LNCaP clone FGC (cell line): ENCODE data around the gene UBE2O.

Experiments used
- DNase-seq: peaks from one replicate; pipeline ENCODE4 v3.0.0-alpha.2; 2011; ENCODE audit warnings: low read depth
- H3K4me3 ChIP-seq: 2 replicates; pipeline ENCODE4 v1.5.1; 2011; ENCODE audit warnings: mild to moderate bottlenecking, low read depth, low read length, control low read depth
- TF ChIP-seq, protein P1 (sequence below): IDR thresholded peaks from 2 replicates; pipeline ENCODE4 v1.5.1; 2012; ENCODE audit warnings: mild to moderate bottlenecking; ENCODE audit not compliant: control insufficient read depth, insufficient read depth; ENCODE audit errors: extremely low read depth

UBE2O gene

GRCh38 chr17:76376318-76377133 lies 76.4 kb downstream of the UBE2O start:
- no peak for DNase-seq
- no peak overlapping the region for H3K4me3 ChIP-seq
- TF ChIP-seq, protein P1, sequence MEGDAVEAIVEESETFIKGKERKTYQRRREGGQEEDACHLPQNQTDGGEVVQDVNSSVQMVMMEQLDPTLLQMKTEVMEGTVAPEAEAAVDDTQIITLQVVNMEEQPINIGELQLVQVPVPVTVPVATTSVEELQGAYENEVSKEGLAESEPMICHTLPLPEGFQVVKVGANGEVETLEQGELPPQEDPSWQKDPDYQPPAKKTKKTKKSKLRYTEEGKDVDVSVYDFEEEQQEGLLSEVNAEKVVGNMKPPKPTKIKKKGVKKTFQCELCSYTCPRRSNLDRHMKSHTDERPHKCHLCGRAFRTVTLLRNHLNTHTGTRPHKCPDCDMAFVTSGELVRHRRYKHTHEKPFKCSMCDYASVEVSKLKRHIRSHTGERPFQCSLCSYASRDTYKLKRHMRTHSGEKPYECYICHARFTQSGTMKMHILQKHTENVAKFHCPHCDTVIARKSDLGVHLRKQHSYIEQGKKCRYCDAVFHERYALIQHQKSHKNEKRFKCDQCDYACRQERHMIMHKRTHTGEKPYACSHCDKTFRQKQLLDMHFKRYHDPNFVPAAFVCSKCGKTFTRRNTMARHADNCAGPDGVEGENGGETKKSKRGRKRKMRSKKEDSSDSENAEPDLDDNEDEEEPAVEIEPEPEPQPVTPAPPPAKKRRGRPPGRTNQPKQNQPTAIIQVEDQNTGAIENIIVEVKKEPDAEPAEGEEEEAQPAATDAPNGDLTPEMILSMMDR = no peak

DNA sequence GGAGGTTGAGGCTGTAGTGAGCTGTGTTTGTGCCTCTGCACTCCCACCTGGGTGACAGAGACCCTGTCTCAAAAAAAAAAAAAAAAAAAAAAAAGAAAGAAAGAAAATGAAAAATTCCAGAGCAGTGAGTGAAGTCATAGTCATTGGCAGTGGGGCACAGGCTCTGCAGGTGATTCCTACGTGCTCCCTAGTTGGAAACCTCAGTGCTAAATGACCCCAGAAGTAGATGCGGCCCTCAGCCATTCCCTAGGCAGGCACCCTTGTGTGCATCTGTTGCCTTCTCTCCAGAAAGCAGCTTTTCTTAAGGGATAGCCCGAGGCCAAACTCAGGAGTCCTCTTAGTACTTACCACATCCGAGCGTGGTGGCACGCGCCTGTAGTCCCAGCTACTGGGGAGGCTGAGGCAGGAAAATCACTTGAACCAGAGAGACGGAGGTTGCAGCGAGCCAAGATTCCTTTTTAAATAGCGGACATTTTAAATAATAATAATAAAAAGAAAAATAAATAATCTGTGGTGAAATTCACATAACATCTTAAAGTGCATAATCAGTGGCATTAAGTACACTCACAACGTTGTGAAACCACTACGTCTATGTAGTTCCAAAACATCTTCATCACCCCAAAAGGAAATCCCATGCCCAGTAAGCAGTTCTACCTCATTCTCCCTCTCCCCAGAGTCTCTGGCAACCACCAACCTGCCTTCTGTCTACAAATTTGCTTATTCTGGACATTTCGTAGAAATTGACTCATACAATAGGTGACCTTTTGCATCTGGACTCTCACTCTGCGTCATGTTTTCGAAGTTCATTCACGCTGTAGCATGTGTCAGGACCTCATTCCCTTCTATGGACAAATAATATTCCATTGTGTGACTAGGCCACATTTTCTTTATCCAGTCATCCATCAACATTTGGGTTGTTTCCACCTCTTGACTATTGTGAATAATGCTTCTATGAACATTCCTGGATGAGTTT lies 81.0 kb downstream of the UBE2O start:
- TF ChIP-seq, protein P1 = no peak
- DNase-seq = no peak

DNA sequence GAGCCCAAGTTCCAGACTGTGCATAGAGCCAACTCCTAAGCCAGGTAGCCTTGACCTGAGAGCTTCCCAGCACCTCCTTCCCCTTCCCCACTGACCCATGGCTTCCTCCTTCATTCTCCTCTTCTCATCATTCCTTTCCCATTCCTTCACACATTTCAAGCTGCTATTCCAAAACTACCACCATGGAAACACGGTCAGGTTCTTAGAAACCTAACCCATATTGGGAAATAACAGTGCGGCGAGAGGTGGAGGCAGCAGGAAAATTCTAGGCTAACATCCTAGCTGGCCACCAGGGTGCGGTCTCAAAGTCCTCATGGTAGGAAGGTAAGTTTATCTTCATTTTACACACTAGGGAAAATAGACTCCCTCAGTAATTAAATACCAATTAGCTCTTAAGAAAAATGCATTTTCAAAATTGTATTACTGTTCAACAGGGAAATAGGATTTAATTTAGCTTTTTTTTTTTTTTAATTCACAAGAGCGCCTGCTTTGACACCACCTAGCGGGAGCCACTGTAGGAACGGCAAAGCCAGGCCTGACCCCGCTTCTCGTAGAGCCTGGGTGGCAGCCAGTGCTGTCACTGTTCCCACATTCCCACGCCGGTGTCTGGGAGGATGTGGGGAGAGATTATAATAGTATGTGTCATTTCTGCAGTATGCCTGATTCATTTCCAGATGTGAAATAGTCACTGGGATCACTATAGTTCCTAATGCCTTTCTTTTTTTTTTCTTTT lies 82.5 kb downstream of the UBE2O start:
- DNase-seq = no peak

More for the DNA sequence above, 81.0 kb downstream of the UBE2O start:
- no peak overlapping the region for H3K4me3 ChIP-seq

DNA sequence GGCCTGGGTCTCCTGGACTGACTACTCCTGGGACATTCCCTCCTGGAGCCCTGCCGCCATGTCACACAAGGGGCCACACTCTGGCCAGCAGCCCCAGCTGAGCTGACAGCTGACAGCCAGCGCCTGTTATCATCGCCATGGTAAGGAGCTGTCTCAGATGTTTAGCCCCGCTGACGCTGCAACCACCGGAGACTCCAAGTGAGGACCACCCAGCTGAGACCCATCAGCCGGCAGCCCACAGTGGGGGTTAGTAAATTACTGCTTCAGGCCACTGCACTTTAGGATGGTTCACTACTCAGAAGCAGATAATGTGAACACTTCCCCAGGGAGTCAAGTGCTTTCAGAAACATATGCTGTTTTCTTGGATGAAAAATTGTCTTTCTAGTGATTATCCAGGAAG lies 83.1 kb downstream of the UBE2O start:
- TF ChIP-seq, protein P1 = no peak
- H3K4me3 ChIP-seq = no peak overlapping the region
- DNase-seq = no peak

More for the DNA sequence above, 82.5 kb downstream of the UBE2O start:
- TF ChIP-seq, protein P1 = peak; percentile 22; the same call in 1 of the 2 replicates
- no peak overlapping the region for H3K4me3 ChIP-seq

DNA sequence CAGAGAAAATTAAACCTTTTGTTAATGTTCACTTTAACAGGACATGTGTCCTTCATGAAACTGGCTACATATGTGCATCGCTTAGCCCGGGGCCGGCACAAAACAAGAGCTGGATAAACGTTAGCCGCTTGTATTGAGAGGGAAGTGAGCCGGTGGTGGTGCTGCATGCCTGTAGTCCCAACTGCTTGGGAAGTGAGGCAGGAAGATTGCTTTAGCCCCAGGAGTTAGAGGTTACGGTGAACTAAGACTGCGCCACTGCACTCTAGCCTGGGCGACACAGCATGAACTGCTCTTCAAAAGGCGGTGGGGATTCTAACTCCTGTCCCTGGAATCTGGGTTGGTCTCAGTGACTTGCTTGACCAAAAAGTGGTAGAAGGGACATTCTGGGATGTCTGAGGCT lies 83.6 kb downstream of the UBE2O start:
- no peak overlapping the region for H3K4me3 ChIP-seq
- DNase-seq = no peak
- TF ChIP-seq, protein P1 = no peak

DNA sequence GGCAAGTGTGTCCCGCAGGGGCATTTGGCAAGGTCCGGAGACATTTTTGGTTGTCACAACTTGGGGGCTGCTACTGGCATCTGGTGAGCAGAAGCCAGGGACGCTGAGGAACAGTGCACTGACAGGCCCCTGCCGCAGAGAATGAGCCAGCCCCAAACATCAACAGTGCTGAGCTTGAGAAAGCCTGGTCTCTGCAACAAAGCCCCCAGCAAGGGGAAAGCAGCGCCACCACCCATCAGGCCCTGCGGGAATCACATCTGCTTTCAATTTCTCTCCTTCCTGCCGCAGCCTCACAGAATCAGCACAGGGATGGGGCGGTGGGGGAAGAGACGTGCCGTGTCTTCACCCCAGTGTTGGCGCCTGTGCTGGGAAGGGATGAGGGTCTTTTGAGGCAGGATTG lies 84.4 kb downstream of the UBE2O start:
- no peak overlapping the region for H3K4me3 ChIP-seq
- TF ChIP-seq, protein P1 = no peak
- no peak for DNase-seq
